Ecto neural progenitor cell (in vitro differentiated cells): ENCODE measurements around the gene PIF1.

ENCODE experiments used
- DNase-seq: peaks from one replicate; pipeline ENCODE4 v3.0.0-alpha.2; 2018; ENCODE audit warnings: low spot score

Gene PIF1

GRCh38 chr15:64825431-64826294 lies at the start of gene PIF1:
Gene PIF1 (minus strand): TSS chr15:64825647. CDS start chr15:64824335, 1,312 bp downstream.
- DNase-seq: peak; percentile 94

- no peak for DNase-seq
Observed at GRCh38 chr15:64870353-64870752, 44.9 kb upstream of the PIF1 start.

- DNase-seq: no peak
Observed at GRCh38 chr15:64869501-64869900, 44.1 kb upstream of the PIF1 start.

- DNase-seq: peak; percentile 46
Observed at GRCh38 chr15:64865998-64866520, 40.6 kb upstream of the PIF1 start.

GRCh38 chr15:64865126-64865997 lies 39.9 kb upstream of the PIF1 start:
- no peak for DNase-seq

GRCh38 chr15:64864068-64864467 lies 38.6 kb upstream of the PIF1 start:
- no peak for DNase-seq

- no peak for DNase-seq
Observed at GRCh38 chr15:64862408-64862807, 37.0 kb upstream of the PIF1 start.

- no peak for DNase-seq
Observed at GRCh38 chr15:64861960-64862359, 36.5 kb upstream of the PIF1 start.

- DNase-seq: no peak
Observed at GRCh38 chr15:64861331-64861730, 35.9 kb upstream of the PIF1 start.

- DNase-seq: no peak
Observed at GRCh38 chr15:64859226-64859625, 33.8 kb upstream of the PIF1 start.

GRCh38 chr15:64858021-64858575 lies 32.7 kb upstream of the PIF1 start:
- no peak for DNase-seq

GRCh38 chr15:64857421-64857820 lies 32.0 kb upstream of the PIF1 start:
- DNase-seq: no peak

- DNase-seq: peak; percentile 68
Observed at GRCh38 chr15:64856429-64857145, 31.1 kb upstream of the PIF1 start.

- no peak for DNase-seq
Observed at GRCh38 chr15:64855205-64855975, 29.9 kb upstream of the PIF1 start.

- no peak for DNase-seq
Observed at GRCh38 chr15:64854526-64854925, 29.1 kb upstream of the PIF1 start.

GRCh38 chr15:64854041-64854440 lies 28.6 kb upstream of the PIF1 start:
- DNase-seq: no peak

- no peak for DNase-seq
Observed at GRCh38 chr15:64851503-64851840, 26.0 kb upstream of the PIF1 start.

- DNase-seq: no peak
Observed at GRCh38 chr15:64850778-64851502, 25.5 kb upstream of the PIF1 start.

GRCh38 chr15:64847876-64848716 lies 22.6 kb upstream of the PIF1 start:
- no peak for DNase-seq
